Aorta (tissue), 5 donors: ENCODE data around the gene FBH1. TPM values are rescaled to one million over a fixed set of nuclear protein-coding genes. Genes with fewer than 3 reads are reported as not detected.
"Not testable (repeated sequence)": the region's sequence is repeated elsewhere in the genome, so short reads cannot be mapped to it uniquely, and the experiment has no call there.

Experiments used
- ATAC-seq: fragments of 200-7000 bp; cut with Tn5 transposase; one replicate; pipeline ENCODE4 v1.9.1; 2022; ENCODE audit warnings: moderate library complexity; ENCODE audit not compliant: low FRiP score
- DNase-seq, 2 donors: peaks; one replicate each; pipeline ENCODE4 v3.0.0-alpha.2; 2020
- H3K27ac ChIP-seq, 2 donors: one replicate each; pipeline ENCODE4 v1.5.1; 2013; ENCODE audit warnings: low read length in 2 of 2, mild to moderate bottlenecking in 2 of 2, moderate library complexity in 2 of 2, control low read depth in 1 of 2, inconsistent platforms in 1 of 2, low read depth in 1 of 2
- H3K27me3 ChIP-seq, 2 donors: one replicate each; pipeline ENCODE4 v1.6.1; 2013; ENCODE audit warnings: control low read depth in 1 of 2, low read length in 1 of 2, mild to moderate bottlenecking in 1 of 2, moderate library complexity in 1 of 2; ENCODE audit not compliant: insufficient read depth in 2 of 2, control insufficient read depth in 1 of 2
- H3K36me3 ChIP-seq, 2 donors: one replicate each; pipeline ENCODE4 v1.6.1; 2013; ENCODE audit warnings: control low read depth in 1 of 2, low read length in 1 of 2, mild to moderate bottlenecking in 1 of 2; ENCODE audit not compliant: insufficient read depth in 2 of 2, control insufficient read depth in 1 of 2
- H3K4me1 ChIP-seq, 2 donors: one replicate each; pipeline ENCODE4 v1.6.1; 2013; ENCODE audit warnings: low read length in 2 of 2, control low read depth in 1 of 2, mild to moderate bottlenecking in 1 of 2, moderate library complexity in 1 of 2; ENCODE audit not compliant: insufficient read depth in 2 of 2, control insufficient read depth in 1 of 2
- H3K4me3 ChIP-seq, 2 donors: one replicate each; pipeline ENCODE4 v1.5.1; 2013; ENCODE audit warnings: low read length in 2 of 2, control low read depth in 1 of 2, mild to moderate bottlenecking in 1 of 2
- H3K9me3 ChIP-seq: one replicate; pipeline ENCODE4 v1.6.1; 2013; ENCODE audit warnings: mild to moderate bottlenecking, low read length; ENCODE audit not compliant: control insufficient read depth
- whole genome bisulfite sequencing, 2 donors: extraction: QIAGEN DNeasy Blood & Tissue Kit; methylation state at CpG; one replicate each; pipeline ENCODE4 v1.1.7; 2013; 5-methylcytosine and 5-hydroxymethylcytosine counted together
- intact Hi-C, 2 donors: fragments of 100-400 bp; cut with DNase I; formaldehyde crosslinking; loops; one replicate each; pipeline versions ENCODE4 v1.14.2 to v1.15.0; 2022
- polyA plus RNA-seq, 2 donors: library from polyadenylated mRNA; stranded (reverse); fragments of 200-250 nt; gene quantifications; one replicate each; pipeline ENCODE4 v1.2.3, GENCODE V29; 2013
- total RNA-seq, 2 donors: library from RNA; stranded (reverse); fragmentation: NEBNext Ultra II Directional; extraction: Animal tissue kit (Norgen Biotek cat#: 25700); gene quantifications; one replicate each; pipeline ENCODE4 v1.2.1, GENCODE V29; 2021
- donor health status: healthy with polysubstance abuse.
- donor health status: Bipolar disorder and iron deficiency.
- donor health status: DM: no; HTN: no; CAD: no.
- donor health status: DM: no; HTN: no; CAD: no.
- donor health status: DM: yes; HTN: yes; CAD: no.

FBH1 gene
- total and polyA plus RNA-seq, 4 donors = 36.9 to 110 (median 104) TPM

- ATAC-seq = no peak
- Histone ChIP-seq H3K4me1 (no peaks in the 10 kb centered on the region), H3K9me3 (no peaks in the 10 kb centered on the region), H3K27ac (no peak overlapping the region), H3K36me3 (no peaks in the 10 kb centered on the region), H3K4me3 (no peak overlapping the region), H3K27me3 (no peaks in the 10 kb centered on the region)
- DNase-seq = peak; percentile 79 to 88
- intact Hi-C loops = loop anchor here in 1 of 2 donors (10.0 kb wide), 1 partner anchor 72 kb away; no protein-coding TSS in a partner anchor
- 64 to 66% methylated on average over 16 of the region's 16 CpGs for WGBS, 2 donors
Observed at GRCh38 chr10:5942474-5942873, 52.4 kb downstream of the FBH1 start.

- WGBS, 2 donors = 2 to 6% methylated on average over 15 of the region's 15 CpGs
- Histone ChIP-seq H3K4me1 (no peaks in the 10 kb centered on the region), H3K36me3 (no peaks in the 10 kb centered on the region), H3K27ac (peak overlapping the region; percentile 95 to 96), H3K27me3 (no peaks in the 10 kb centered on the region), H3K9me3 (no peaks in the 10 kb centered on the region), H3K4me3 (no peak overlapping the region)
- intact Hi-C loops = loop anchor here in 1 of 2 donors (10.0 kb wide), 1 partner anchor 71 kb away; no protein-coding TSS in a partner anchor
- DNase-seq (peak; percentile 88 to 90), ATAC-seq (peak; percentile 44)
Observed at GRCh38 chr10:5943536-5943935, 53.5 kb downstream of the FBH1 start.

- WGBS, 2 donors = 8 to 9% methylated on average over 7 of the region's 7 CpGs
- intact Hi-C loops = loop anchor here in 1 of 2 donors (5.0 to 10.0 kb wide), 2 partner anchors 70 to 143 kb away; partner anchors contain the start of gene RBM17
Observed at GRCh38 chr10:5944389-5945189, 54.5 kb downstream of the FBH1 start.

GRCh38 chr10:5945190-5945509 is 55.1 kb downstream of the FBH1 start:
- H3K4me1 ChIP-seq = no peaks in the 10 kb centered on the region
- DNase-seq = no peak
- intact Hi-C loops = loop anchor here in 1 of 2 donors (5.0 to 10.0 kb wide), 2 partner anchors 70 to 142 kb away; partner anchors contain the start of gene RBM17

More at GRCh38 chr10:5944389-5945189, 54.5 kb downstream of the FBH1 start:
- Histone ChIP-seq H3K36me3 (no peaks in the 10 kb centered on the region), H3K27ac (peak overlapping the region; percentile 98), H3K27me3 (no peaks in the 10 kb centered on the region), H3K4me3 (no peak overlapping the region), H3K4me1 (no peaks in the 10 kb centered on the region), H3K9me3 (no peaks in the 10 kb centered on the region)
- DNase-seq (peak; percentile 84 to 92), ATAC-seq (peak; percentile 84)

GRCh38 chr10:5945561-5946418 is 55.7 kb downstream of the FBH1 start:
- DNase-seq = peak; percentile 85 to 87
- Histone ChIP-seq H3K27ac (peak overlapping the region; percentile 84 to 98), H3K4me3 (no peak overlapping the region), H3K36me3 (no peaks in the 10 kb centered on the region), H3K27me3 (no peaks in the 10 kb centered on the region), H3K4me1 (no peaks in the 10 kb centered on the region), H3K9me3 (no peaks in the 10 kb centered on the region)
- ATAC-seq = peak; percentile 70
- intact Hi-C loops = loop anchor here (2.0 to 10.0 kb wide), 3 partner anchors 31 to 142 kb away; partner anchors contain the start of genes IL15RA (in 1 of the 2) and RBM17 (in 1 of the 2)
- 15 to 21% methylated on average over 21 of the region's 21 CpGs for WGBS, 2 donors

More at GRCh38 chr10:5945190-5945509, 55.1 kb downstream of the FBH1 start:
- WGBS, 2 donors = 86 to 87% methylated on average over 9 of the region's 9 CpGs
- Histone ChIP-seq H3K36me3 (no peaks in the 10 kb centered on the region), H3K27ac (peak overlapping the region; percentile 84 to 98), H3K4me3 (no peak overlapping the region), H3K27me3 (no peaks in the 10 kb centered on the region), H3K9me3 (no peaks in the 10 kb centered on the region)
- ATAC-seq = no peak

- DNase-seq = peak; percentile 48 to 49
- intact Hi-C loops = loop anchor here (2.0 to 10.0 kb wide), 3 partner anchors 30 to 141 kb away; partner anchors contain the start of genes IL15RA (in 1 of the 2) and RBM17 (in 1 of the 2)
- not testable (repeated sequence) for ATAC-seq, H3K4me1 ChIP-seq, H3K36me3 ChIP-seq, H3K4me3 ChIP-seq, H3K9me3 ChIP-seq, H3K27me3 ChIP-seq
- peak overlapping the region; percentile 66 to 71 for H3K27ac ChIP-seq
- 88 to 91% methylated on average over 10 of the region's 10 CpGs for WGBS, 2 donors
Observed at GRCh38 chr10:5946419-5946775, 56.4 kb downstream of the FBH1 start.

GRCh38 chr10:5946786-5947185 is 56.7 kb downstream of the FBH1 start:
- H3K9me3 ChIP-seq = no peaks in the 10 kb centered on the region
- intact Hi-C loops = loop anchor here (2.0 to 10.0 kb wide), 3 partner anchors 30 to 141 kb away; partner anchors contain the start of genes IL15RA (in 1 of the 2) and RBM17 (in 1 of the 2)
- no peaks in the 10 kb centered on the region for H3K36me3 ChIP-seq
- ATAC-seq (no peak), DNase-seq (peak; percentile 47 to 73)
- H3K4me1 ChIP-seq = no peaks in the 10 kb centered on the region
- WGBS, 2 donors = 87 to 94% methylated on average over 8 of the region's 8 CpGs
- H3K27ac ChIP-seq = peak overlapping the region in 1 of 2 donors; percentile 50
- no peak overlapping the region for H3K4me3 ChIP-seq
- no peaks in the 10 kb centered on the region for H3K27me3 ChIP-seq

- no peak for ATAC-seq
- 89 to 91% methylated on average over 17 of the region's 17 CpGs for WGBS, 2 donors
- intact Hi-C loops = loop anchor here (2.0 to 10.0 kb wide), 3 partner anchors 29 to 140 kb away; partner anchors contain the start of genes IL15RA (in 1 of the 2) and RBM17 (in 1 of the 2)
Observed at GRCh38 chr10:5947471-5948207, 57.6 kb downstream of the FBH1 start.

More at GRCh38 chr10:5947471-5948207, 57.6 kb downstream of the FBH1 start:
- no peaks in the 10 kb centered on the region for H3K4me1 ChIP-seq
- DNase-seq = peak in 1 of 2 donors; percentile 37
- H3K36me3 ChIP-seq = no peaks in the 10 kb centered on the region
- H3K4me3 ChIP-seq = no peak overlapping the region
- H3K27me3 ChIP-seq = no peaks in the 10 kb centered on the region
- no peak overlapping the region for H3K27ac ChIP-seq
- H3K9me3 ChIP-seq = no peaks in the 10 kb centered on the region
